GM12878 (cell line): ENCODE results near the gene S1PR2.

Experiments
- CHD2 ChIP-seq: IDR thresholded peaks from 2 replicates; pipeline ENCODE4 v1.6.1; 2011; ENCODE audit warnings: low read depth, low read length, improper control_type of control experiment, borderline replicate concordance
- CTCF ChIP-seq, 3 experiments: IDR thresholded peaks in 2 of 3; conservative IDR thresholded peaks in 1 of 3; 2 replicates each; pipeline ENCODE4 v1.5.1; 2011; ENCODE audit warnings: low read depth in 3 of 3, low read length in 3 of 3, mild to moderate bottlenecking in 3 of 3, control low read depth in 2 of 3, moderate library complexity in 2 of 3, inconsistent platforms in 1 of 3, mixed read lengths in 1 of 3; ENCODE audit not compliant: control insufficient read depth in 2 of 3, insufficient read depth in 1 of 3; ENCODE audit errors: extremely low read depth in 1 of 3
- FOS ChIP-seq: IDR thresholded peaks from 3 replicates; pipeline ENCODE4 v1.6.1; 2011; ENCODE audit warnings: borderline replicate concordance; ENCODE audit not compliant: insufficient read length; ENCODE audit errors: extremely low read depth
- ZBTB40 ChIP-seq: fragments of 450-650 bp; IDR thresholded peaks from 2 replicates; pipeline ENCODE4 v1.6.1; 2016; ENCODE audit warnings: mild to moderate bottlenecking, moderate library complexity, borderline replicate concordance
- ZNF622 ChIP-seq: fragments of 450-650 bp; IDR thresholded peaks from 2 replicates; pipeline ENCODE4 v1.6.1; 2017; ENCODE audit warnings: mild to moderate bottlenecking, inconsistent platforms

GRCh38 chr19:10201176-10201575 lies 30.0 kb downstream of the S1PR2 start:
- no peak for TF ChIP-seq FOS
- TF ChIP-seq ZBTB40, result no peak
- TF ChIP-seq CHD2, result no peak
- no peak for TF ChIP-seq ZNF622
- TF ChIP-seq CTCF (IDR thresholded peaks at IDR 0.05 in 2 of 3, conservative IDR thresholded peaks at IDR 0.05 in 1 of 3; ENCODE audit: control insufficient read depth in 2 of 3, extremely low read depth in 1 of 3, insufficient read depth in 1 of 3, low read depth in 3 of 3, low read length in 3 of 3), result no peak
